Spleen (tissue), 7 donors: ENCODE measurements around the gene SPIN3.

ENCODE experiments used
- CTCF ChIP-seq, 11 experiments: fragments of 200-600 bp in 7 of 11; fragments of 450-650 bp in 4 of 11; sonication (generic) in 4 of 11; IDR thresholded peaks in 8 of 11; conservative IDR thresholded peaks in 3 of 11; 1 replicate in 7 of 11; 2 replicates in 4 of 11; pipeline versions ENCODE4 v1.4.0 to v1.8.0; 2016 to 2021; ENCODE audit warnings: antibody characterized with exemption in 11 of 11, inconsistent platforms in 4 of 11, mild to moderate bottlenecking in 1 of 11
- POLR2A ChIP-seq, 3 donors: fragments of 450-650 bp; IDR thresholded peaks; one replicate each; pipeline ENCODE4 v1.5.1; 2017; ENCODE audit warnings: antibody characterized with exemption in 3 of 3, mild to moderate bottlenecking in 1 of 3
- POLR2AphosphoS5 ChIP-seq, 3 donors: sonication (generic); formaldehyde crosslinking; IDR thresholded peaks; one replicate each; pipeline ENCODE4 v1.5.1; 2017; ENCODE audit warnings: antibody characterized with exemption in 3 of 3
- donor health status: DM: no; HTN: no; CAD: no; lungs with moderate emphysema.
- donor health status: DM: no; HTN: no; CAD: no.
- donor health status: DM: no; HTN: no; CAD: no.

- TF ChIP-seq CTCF (IDR thresholded peaks at IDR 0.05 in 8 of 11, conservative IDR thresholded peaks at IDR 0.05 in 3 of 11) (no peak), POLR2A (IDR thresholded peaks at IDR 0.05) (no peak), POLR2AphosphoS5 (IDR thresholded peaks at IDR 0.05) (no peak)
Measured at GRCh38 chrX:56947699-56948098, 47.6 kb downstream of the SPIN3 start.
